SH-SY5Y (cell line): ENCODE data around the gene SMIM30.

Experiments
- GATA2 ChIP-seq: IDR thresholded peaks from 2 replicates; pipeline ENCODE4 v1.6.1; 2011; ENCODE audit warnings: mild to moderate bottlenecking, low read depth, low read length
- GATA3 ChIP-seq: IDR thresholded peaks from 2 replicates; pipeline ENCODE4 v1.6.1; 2011; ENCODE audit warnings: low read depth, mild to moderate bottlenecking, low read length, moderate library complexity

DNA sequence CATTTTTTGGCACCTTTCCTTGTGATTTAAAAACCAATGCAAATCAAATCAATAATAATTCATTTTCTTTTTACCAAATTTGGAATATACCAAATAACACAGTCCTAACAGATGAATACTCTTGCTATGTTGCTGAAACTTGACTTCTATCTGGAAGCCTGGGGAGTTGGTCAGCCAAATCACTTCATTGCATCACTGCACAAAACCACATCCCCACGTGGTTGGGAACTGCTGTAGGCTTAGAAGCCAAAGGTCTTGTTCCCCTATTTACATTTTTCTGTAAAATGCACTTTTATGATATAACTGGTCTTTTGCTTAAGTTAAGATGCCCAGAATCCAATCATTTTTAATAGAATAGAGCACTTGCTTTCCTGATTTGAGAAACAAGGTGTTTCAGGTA lies 46.9 kb downstream of the SMIM30 start:
- no peak for TF ChIP-seq GATA2
- no peak for TF ChIP-seq GATA3
